Upper lobe of left lung (tissue), 4 donors: ENCODE data around the gene GFI1B.

ENCODE experiments used
- CTCF ChIP-seq, 6 experiments: fragments of 450-650 bp in 4 of 6; fragments of 200-600 bp in 2 of 6; sonication (generic) in 2 of 6; IDR thresholded peaks; one replicate each; pipeline ENCODE4 v1.5.1; 2016 to 2019; ENCODE audit warnings: antibody characterized with exemption in 6 of 6
- POLR2A ChIP-seq, 4 donors: fragments of 450-650 bp; IDR thresholded peaks; one replicate each; pipeline ENCODE4 v1.5.1; 2016 to 2017; ENCODE audit warnings: antibody characterized with exemption in 4 of 4, mild to moderate bottlenecking in 2 of 4

DNA sequence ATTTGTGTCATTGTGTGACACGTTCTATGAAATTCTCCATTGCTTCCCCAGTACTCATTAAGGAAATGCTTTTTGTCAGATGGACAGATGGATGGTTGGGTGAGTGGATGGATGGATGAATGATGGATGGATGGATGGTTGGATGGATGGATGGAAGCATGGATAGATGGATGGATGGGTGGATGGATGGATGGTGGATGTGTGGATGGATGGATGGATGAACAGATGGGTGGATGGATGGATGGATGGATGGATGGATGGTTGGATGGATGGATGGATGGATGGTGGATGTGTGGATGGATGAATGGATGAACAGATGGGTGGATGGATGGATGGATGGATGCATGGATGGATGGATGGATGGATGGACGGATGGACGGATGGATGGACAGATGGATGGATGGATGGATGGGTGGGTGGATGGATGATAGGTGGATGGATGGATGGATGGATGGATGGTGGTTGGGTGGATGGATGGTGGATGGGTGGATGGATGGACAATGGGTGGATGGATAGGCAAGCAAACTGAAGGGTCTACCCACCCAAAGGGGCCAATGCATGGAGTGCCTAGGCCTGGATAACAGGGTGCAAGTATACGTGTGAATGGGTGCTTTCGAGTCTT, 28.3 kb downstream of the GFI1B start:
- TF ChIP-seq POLR2A (IDR thresholded peaks at IDR 0.05) (no peak), CTCF (IDR thresholded peaks at IDR 0.05) (no peak)
